Astrocyte of the cerebellum (primary cell): ENCODE data around the gene SPATA16.
"Not testable (repeated sequence)": the region's sequence is repeated elsewhere in the genome, so short reads cannot be mapped to it uniquely, and the experiment has no call there.

Source experiments
- DNase-seq: peaks from one replicate; pipeline ENCODE4 v3.0.0-alpha.2; 2011; ENCODE audit warnings: low read depth
- H3K4me3 ChIP-seq: 2 replicates; pipeline ENCODE4 v1.5.1; 2011; ENCODE audit warnings: mild to moderate bottlenecking, low read depth, low read length, moderate library complexity
- CTCF ChIP-seq: IDR thresholded peaks from 2 replicates; pipeline ENCODE4 v1.5.1; 2012; ENCODE audit warnings: low read length, low read depth, moderate library complexity, mild to moderate bottlenecking; ENCODE audit errors: missing control alignments
- in situ Hi-C: cut with HindIII; loops from 2 replicates; pipeline ENCODE4 v1.10.0; 2017; ENCODE audit warnings: low sequenced_read_pairs

The SPATA16 gene

GRCh38 chr3:172903642-172904320 is 237.3 kb downstream of the SPATA16 start:
- no peak overlapping the region for H3K4me3 ChIP-seq
- TF ChIP-seq CTCF, result no peak
- DNase-seq, result no peak
- in situ Hi-C loops, result no loop called here

GRCh38 chr3:172892158-172892557 is 248.9 kb downstream of the SPATA16 start:
- in situ Hi-C loops, result no loop called here
- no peak overlapping the region for H3K4me3 ChIP-seq
- no peak for TF ChIP-seq CTCF
- DNase-seq, result peak; percentile 35

GRCh38 chr3:172885704-172886103 is 255.3 kb downstream of the SPATA16 start:
- H3K4me3 ChIP-seq, result no peak overlapping the region
- DNase-seq, result no peak
- TF ChIP-seq CTCF, result no peak

GRCh38 chr3:172882563-172882962 is 258.5 kb downstream of the SPATA16 start:
- no peak for TF ChIP-seq CTCF
- in situ Hi-C loops, result no loop called here
- H3K4me3 ChIP-seq, result no peak overlapping the region
- DNase-seq, result no peak

More at GRCh38 chr3:172885704-172886103, 255.3 kb downstream of the SPATA16 start:
- in situ Hi-C loops, result no loop called here

GRCh38 chr3:172879381-172879780 is 261.7 kb downstream of the SPATA16 start:
- H3K4me3 ChIP-seq, in situ Hi-C loops, DNase-seq: not testable (repeated sequence)

- no peak for DNase-seq
- in situ Hi-C loops, result no loop called here
- no peak for TF ChIP-seq CTCF
- no peak overlapping the region for H3K4me3 ChIP-seq
These were observed 264.0 kb downstream of the SPATA16 start for GRCh38 chr3:172877011-172877410.

- TF ChIP-seq CTCF, result no peak
- H3K4me3 ChIP-seq, result no peak overlapping the region
- in situ Hi-C loops, result no loop called here
- no peak for DNase-seq
These were observed 264.7 kb downstream of the SPATA16 start for GRCh38 chr3:172876297-172876696.
